ENCODE data around the gene KCNH4. TPM values are rescaled to one million over a fixed set of nuclear protein-coding genes. Genes with fewer than 3 reads are reported as not detected.

KCNH4 gene
- polyA plus RNA-seq, 1 donor (not counting 4 experiments of a cell fraction or from before 2014, with no cell fraction given), result not detected

DNA sequence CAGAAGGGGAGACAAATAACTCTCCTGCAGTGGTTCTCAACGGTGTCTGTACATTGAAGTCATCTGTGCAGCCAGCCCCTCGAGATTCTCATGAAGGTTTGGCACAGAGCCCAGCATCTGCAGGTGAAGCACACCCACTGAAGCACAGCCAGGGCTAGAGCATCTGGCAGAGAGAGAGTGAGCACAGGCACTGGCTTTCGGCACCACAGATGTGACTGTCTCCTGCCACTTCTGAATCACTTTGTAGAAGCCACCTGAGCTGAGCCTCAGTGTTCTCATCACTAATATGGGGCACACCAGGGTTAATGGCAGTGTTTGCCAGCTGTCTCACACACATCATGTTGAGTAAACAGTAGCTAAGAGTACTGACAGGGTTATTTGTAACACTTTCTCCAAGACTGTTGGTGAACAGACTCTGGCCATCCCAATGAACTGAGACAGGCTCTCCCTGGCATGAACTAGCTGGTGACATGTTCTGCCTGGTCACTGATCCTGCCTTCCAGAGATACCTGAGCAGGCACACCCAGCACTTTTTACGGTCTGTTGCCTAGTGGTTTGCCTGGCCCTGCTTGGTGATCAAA, 47.4 kb downstream of the KCNH4 start:
- peaks cover 30 to 46% of the 10 kb centered on the region in 2 experiments for H3K36me3 ChIP-seq (ENCODE audit: control insufficient read depth in 2 of 2, extremely low read depth in 1 of 2, insufficient read depth in 2 of 2, low read length in 2 of 2)
- TF ChIP-seq EZH2 (IDR thresholded peaks at IDR 0.05; ENCODE audit: low read length), result no peak
- peaks cover 4% of the 10 kb centered on the region for H3K9me1 ChIP-seq (ENCODE audit: control insufficient read depth, extremely low read depth, insufficient read depth, low read length)
- no peaks in the 10 kb centered on the region for H3K9me3 ChIP-seq (ENCODE audit: control insufficient read depth, low read depth, low read length)
- no peak overlapping the region for H3K4me3 ChIP-seq (ENCODE audit: control insufficient read depth in 2 of 3, extremely low read depth in 1 of 3, insufficient read depth in 2 of 3, low read depth in 1 of 3, low read length in 3 of 3)
- H3K27ac ChIP-seq (ENCODE audit: control insufficient read depth, insufficient read depth, low read length), result no peak overlapping the region
- peaks cover 21% of the 10 kb centered on the region for H3K4me1 ChIP-seq (ENCODE audit: control insufficient read depth, extremely low read depth, insufficient read depth, low read length)
- no peak overlapping the region for H3K9ac ChIP-seq (ENCODE audit: control insufficient read depth, extremely low read depth, insufficient read depth, low read length)
- FAIRE-seq (peak; percentile 61), DNase-seq (ENCODE audit: low read depth, low spot score) (no peak)
- peak overlapping the region; percentile 10 for H3K4me2 ChIP-seq (ENCODE audit: control insufficient read depth, extremely low read depth, insufficient read depth, low read depth, low read length)
- no peaks in the 10 kb centered on the region for H3K27me3 ChIP-seq (ENCODE audit: control insufficient read depth, extremely low read depth, insufficient read depth, low read length)
- peaks cover 33% of the 10 kb centered on the region for H4K20me1 ChIP-seq (ENCODE audit: control insufficient read depth, extremely low read depth, insufficient read depth, low read length)
- H3K79me2 ChIP-seq (ENCODE audit: control insufficient read depth, insufficient read depth, low read length), result peaks cover 74% of the 10 kb centered on the region
- H2AFZ ChIP-seq (ENCODE audit: control insufficient read depth, low read length), result no peak overlapping the region
- dilution Hi-C loops (cut with MboI; ENCODE audit: extremely low pct_ligation_motif_present, low sequenced_read_pairs), result no loop called here

DNA sequence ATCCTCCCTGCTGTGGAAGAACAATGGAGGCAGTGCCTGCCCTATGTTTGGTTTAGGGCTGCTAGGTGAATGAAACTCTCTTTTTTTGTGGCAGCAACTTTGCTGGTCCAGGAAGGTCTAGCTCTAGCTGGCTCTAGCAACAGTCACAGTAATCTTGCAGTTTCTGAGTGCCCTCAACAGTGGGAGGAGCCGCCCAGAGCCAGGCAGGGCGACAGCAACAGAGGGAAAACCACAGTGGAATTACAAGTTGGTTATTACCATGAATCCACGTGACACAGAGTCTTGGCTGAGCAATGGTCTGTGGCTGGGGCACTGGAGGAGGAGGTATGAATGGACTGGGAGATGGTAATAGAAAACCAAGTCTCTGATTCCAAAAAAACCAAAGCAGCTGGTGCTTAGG, 48.0 kb downstream of the KCNH4 start:
- Histone ChIP-seq H3K4me1 (ENCODE audit: control insufficient read depth, extremely low read depth, insufficient read depth, low read length) (peaks cover 21% of the 10 kb centered on the region), H3K4me3 (ENCODE audit: control insufficient read depth in 2 of 3, extremely low read depth in 1 of 3, insufficient read depth in 2 of 3, low read depth in 1 of 3, low read length in 3 of 3) (no peak overlapping the region), H3K4me2 (ENCODE audit: control insufficient read depth, extremely low read depth, insufficient read depth, low read depth, low read length) (no peak overlapping the region), H3K27ac (ENCODE audit: control insufficient read depth, insufficient read depth, low read length) (no peak overlapping the region), H3K9me3 (ENCODE audit: control insufficient read depth, low read depth, low read length) (no peaks in the 10 kb centered on the region), H4K20me1 (ENCODE audit: control insufficient read depth, extremely low read depth, insufficient read depth, low read length) (peaks cover 34% of the 10 kb centered on the region), H2AFZ (ENCODE audit: control insufficient read depth, low read length) (no peak overlapping the region), H3K9ac (ENCODE audit: control insufficient read depth, extremely low read depth, insufficient read depth, low read length) (no peak overlapping the region), H3K36me3 (ENCODE audit: control insufficient read depth in 2 of 2, extremely low read depth in 1 of 2, insufficient read depth in 2 of 2, low read length in 2 of 2) (peaks cover 36 to 50% of the 10 kb centered on the region in 2 experiments), H3K9me1 (ENCODE audit: control insufficient read depth, extremely low read depth, insufficient read depth, low read length) (peaks cover 4% of the 10 kb centered on the region), H3K79me2 (ENCODE audit: control insufficient read depth, insufficient read depth, low read length) (peaks cover 68% of the 10 kb centered on the region), H3K27me3 (ENCODE audit: control insufficient read depth, extremely low read depth, insufficient read depth, low read length) (no peaks in the 10 kb centered on the region)
- TF ChIP-seq, protein P1, sequence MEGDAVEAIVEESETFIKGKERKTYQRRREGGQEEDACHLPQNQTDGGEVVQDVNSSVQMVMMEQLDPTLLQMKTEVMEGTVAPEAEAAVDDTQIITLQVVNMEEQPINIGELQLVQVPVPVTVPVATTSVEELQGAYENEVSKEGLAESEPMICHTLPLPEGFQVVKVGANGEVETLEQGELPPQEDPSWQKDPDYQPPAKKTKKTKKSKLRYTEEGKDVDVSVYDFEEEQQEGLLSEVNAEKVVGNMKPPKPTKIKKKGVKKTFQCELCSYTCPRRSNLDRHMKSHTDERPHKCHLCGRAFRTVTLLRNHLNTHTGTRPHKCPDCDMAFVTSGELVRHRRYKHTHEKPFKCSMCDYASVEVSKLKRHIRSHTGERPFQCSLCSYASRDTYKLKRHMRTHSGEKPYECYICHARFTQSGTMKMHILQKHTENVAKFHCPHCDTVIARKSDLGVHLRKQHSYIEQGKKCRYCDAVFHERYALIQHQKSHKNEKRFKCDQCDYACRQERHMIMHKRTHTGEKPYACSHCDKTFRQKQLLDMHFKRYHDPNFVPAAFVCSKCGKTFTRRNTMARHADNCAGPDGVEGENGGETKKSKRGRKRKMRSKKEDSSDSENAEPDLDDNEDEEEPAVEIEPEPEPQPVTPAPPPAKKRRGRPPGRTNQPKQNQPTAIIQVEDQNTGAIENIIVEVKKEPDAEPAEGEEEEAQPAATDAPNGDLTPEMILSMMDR (optimal IDR thresholded peaks at IDR 0.05 in 1 of 3, IDR thresholded peaks at IDR 0.05 in 1 of 3, conservative IDR thresholded peaks at IDR 0.05 in 1 of 3; ENCODE audit: extremely low read depth in 1 of 3, insufficient read depth in 2 of 3, low read length in 3 of 3), result no peak
- no peak for TF ChIP-seq EZH2 (IDR thresholded peaks at IDR 0.05; ENCODE audit: low read length)
- DNase-seq (ENCODE audit: low read depth, low spot score) (no peak), FAIRE-seq (peak; percentile 53)
- dilution Hi-C loops (cut with MboI; ENCODE audit: extremely low pct_ligation_motif_present, low sequenced_read_pairs), result no loop called here

DNA sequence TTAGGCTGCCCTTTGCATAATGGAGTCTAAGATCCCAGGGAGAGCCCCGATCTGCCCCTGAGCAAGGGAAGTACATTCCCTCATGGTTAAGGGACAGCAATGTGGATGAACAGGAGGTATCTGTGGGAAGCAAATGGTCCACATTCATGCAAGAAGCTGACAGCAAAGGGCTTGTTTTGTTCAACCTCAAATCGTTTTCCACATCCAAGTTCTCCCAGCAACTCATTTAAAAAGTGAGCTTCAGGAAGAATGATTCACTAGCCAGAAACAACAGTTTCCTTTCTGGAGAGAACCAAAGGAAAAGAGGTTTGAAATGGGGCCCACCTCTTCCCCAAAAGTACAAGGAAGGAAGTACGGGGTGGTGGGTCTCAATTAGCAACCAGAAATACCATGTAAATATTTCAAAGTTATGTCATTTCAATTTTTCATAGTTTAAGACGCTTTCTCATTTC, 48.9 kb downstream of the KCNH4 start:
- H3K9me1 ChIP-seq (ENCODE audit: control insufficient read depth, extremely low read depth, insufficient read depth, low read length), result peaks cover 4% of the 10 kb centered on the region
- H3K36me3 ChIP-seq (ENCODE audit: control insufficient read depth in 2 of 2, extremely low read depth in 1 of 2, insufficient read depth in 2 of 2, low read length in 2 of 2), result peaks cover 39 to 52% of the 10 kb centered on the region in 2 experiments
- H3K4me3 ChIP-seq (ENCODE audit: control insufficient read depth in 2 of 3, extremely low read depth in 1 of 3, insufficient read depth in 2 of 3, low read depth in 1 of 3, low read length in 3 of 3), result no peak overlapping the region
- H3K27ac ChIP-seq (ENCODE audit: control insufficient read depth, insufficient read depth, low read length), result no peak overlapping the region
- no peaks in the 10 kb centered on the region for H3K27me3 ChIP-seq (ENCODE audit: control insufficient read depth, extremely low read depth, insufficient read depth, low read length)
- H3K79me2 ChIP-seq (ENCODE audit: control insufficient read depth, insufficient read depth, low read length), result peaks cover 64% of the 10 kb centered on the region
- H3K9ac ChIP-seq (ENCODE audit: control insufficient read depth, extremely low read depth, insufficient read depth, low read length), result no peak overlapping the region
- TF ChIP-seq EZH2 (IDR thresholded peaks at IDR 0.05; ENCODE audit: low read length), result no peak
- TF ChIP-seq, protein P1 (optimal IDR thresholded peaks at IDR 0.05 in 1 of 3, IDR thresholded peaks at IDR 0.05 in 1 of 3, conservative IDR thresholded peaks at IDR 0.05 in 1 of 3; ENCODE audit: extremely low read depth in 1 of 3, insufficient read depth in 2 of 3, low read length in 3 of 3), result no peak
- peaks cover 21% of the 10 kb centered on the region for H3K4me1 ChIP-seq (ENCODE audit: control insufficient read depth, extremely low read depth, insufficient read depth, low read length)
- H2AFZ ChIP-seq (ENCODE audit: control insufficient read depth, low read length), result no peak overlapping the region
- H3K9me3 ChIP-seq (ENCODE audit: control insufficient read depth, low read depth, low read length), result no peaks in the 10 kb centered on the region
- FAIRE-seq (no peak), DNase-seq (ENCODE audit: low read depth, low spot score) (no peak)
- peaks cover 34% of the 10 kb centered on the region for H4K20me1 ChIP-seq (ENCODE audit: control insufficient read depth, extremely low read depth, insufficient read depth, low read length)
- H3K4me2 ChIP-seq (ENCODE audit: control insufficient read depth, extremely low read depth, insufficient read depth, low read depth, low read length), result no peak overlapping the region
- dilution Hi-C loops (cut with MboI; ENCODE audit: extremely low pct_ligation_motif_present, low sequenced_read_pairs), result no loop called here
